ENCODE measurements around the gene TSR1. TPM values are rescaled to one million over a fixed set of nuclear protein-coding genes. Genes with fewer than 3 reads are reported as not detected.
A peak's percentile ranks its signal among the peaks of the same experiment; 100 is the strongest.

Gene TSR1
- total and polyA plus RNA-seq, 2 donors (not counting 1 experiment from before 2014, with no cell fraction given): 10.2 to 31.5 TPM

GRCh38 chr17:2336852-2337543 is 741 bp upstream of the TSR1 start, which contains the start of gene SGSM2:
Gene SGSM2 (plus strand): TSS chr17:2337501. CDS start chr17:2337689, 188 bp downstream.
- POLR2A ChIA-PET: interaction anchor here (0.5 to 1.6 kb wide), 7 partner anchors 15 to 500 kb away, joined by 3 to 14 read pairs (median 3); no protein-coding TSS in a partner anchor
- peak; percentile 69 for ATAC-seq (ENCODE audit: low read depth)
- H3K27me3 Mint-ChIP-seq: no peaks in the 10 kb centered on the region

More at GRCh38 chr17:2336852-2337543, 741 bp upstream of the TSR1 start, which contains the start of gene SGSM2:
- Histone ChIP-seq H2AFZ (ENCODE audit: insufficient read depth, low read depth, low read length, poor library complexity, severe bottlenecking) (peak within 1 kb of the TSS; percentile 77), H3K9ac (ENCODE audit: low read length) (peak within 1 kb of the TSS; percentile 69), H3K4me3 (ENCODE audit: control extremely low read depth in 1 of 5, extremely low read depth in 1 of 5, insufficient read depth in 1 of 5, low read depth in 2 of 5, low read length in 4 of 5) (peak within 1 kb of the TSS; percentile 77 to 87 (median 82)), H3K4me2 (replicated peaks; ENCODE audit: low read depth, low read length, poor library complexity, severe bottlenecking) (peak within 1 kb of the TSS; percentile 98), H3K36me3 (replicated peaks in 1 of 2; ENCODE audit: control extremely low read depth in 1 of 2, control insufficient read depth in 1 of 2, extremely low read depth in 1 of 2, insufficient read depth in 2 of 2, low read length in 1 of 2) (peaks cover 0 to 30% of the 10 kb centered on the region in 2 experiments), H3K4me1 (ENCODE audit: control insufficient read depth in 2 of 2, insufficient read depth in 2 of 2, low read length in 2 of 2) (peaks cover 9 to 25% of the 10 kb centered on the region in 2 donors), H4K20me1 (ENCODE audit: control insufficient read depth, insufficient read depth, low read length, poor library complexity, severe bottlenecking) (no peaks in the 10 kb centered on the region), H3K27me3 (replicated peaks in 1 of 4; ENCODE audit: control extremely low read depth in 1 of 4, control insufficient read depth in 3 of 4, insufficient read depth in 4 of 4, low read length in 3 of 4) (no peaks in the 10 kb centered on the region), H3K27ac (ENCODE audit: low read length in 2 of 2) (peak within 1 kb of the TSS; percentile 6 to 64), H3K9me3 (ENCODE audit: control extremely low read depth in 1 of 3, control insufficient read depth in 2 of 3, insufficient read depth in 1 of 3, low read length in 2 of 3) (no peaks in the 10 kb centered on the region), H3K79me2 (ENCODE audit: control insufficient read depth, insufficient read depth, low read length) (peaks cover 31% of the 10 kb centered on the region)
- Mint-ChIP-seq H3K27ac (peak within 1 kb of the TSS; percentile 95), H3K9me3 (ENCODE audit: insufficient read depth) (no peaks in the 10 kb centered on the region), H3K4me1 (peaks cover 24% of the 10 kb centered on the region), H3K4me3 (peak within 1 kb of the TSS; percentile 100)
- CTCF ChIA-PET: interaction anchor here (0.9 to 3.7 kb wide), 7 partner anchors 16 to 92 kb away, joined by 3 to 21 read pairs (median 4); no protein-coding TSS in a partner anchor
- WGBS (ENCODE audit: insufficient coverage): under 1% methylated on average over 77 of the region's 77 CpGs
- DNase-seq: peak; percentile 75
- intact Hi-C loops (cut with micrococcal nuclease): loop anchor here (1.0 to 5.0 kb wide), 5 partner anchors 34 to 375 kb away; partner anchors contain the start of genes CLUH, SMG6 and SRR
- no peak for TF ChIP-seq CTCF (IDR thresholded peaks at IDR 0.05)
- TF ChIP-seq EZH2 (IDR thresholded peaks at IDR 0.05; ENCODE audit: borderline replicate concordance, insufficient read depth, low read depth, low read length, poor library complexity, severe bottlenecking): no peak

All from B cell (primary cell).